Stimulated activated CD8-positive, alpha-beta memory T cell treated with anti-CD3 and anti-CD28 coated beads, Interleukin-7, amount 100 ng/mL, for 1 hour (primary cell): ENCODE measurements around the gene L3MBTL2.
"Not testable (repeated sequence)": the region's sequence is repeated elsewhere in the genome, so short reads cannot be mapped to it uniquely, and the experiment has no call there.

Experiments used
- DNase-seq, 2 donors: peaks; one replicate each; pipeline ENCODE4 v3.0.0-alpha.2; 2020; ENCODE audit warnings: low read depth in 2 of 2

The L3MBTL2 gene

GRCh38 chr22:41241133-41241676 is 36.1 kb downstream of the L3MBTL2 start:
- DNase-seq: no peak

- DNase-seq: no peak
Observed at GRCh38 chr22:41242396-41243117, 37.4 kb downstream of the L3MBTL2 start.

GRCh38 chr22:41243361-41243760 is 38.2 kb downstream of the L3MBTL2 start:
- no peak for DNase-seq

- no peak for DNase-seq
Observed at GRCh38 chr22:41245917-41246499, 40.9 kb downstream of the L3MBTL2 start.

GRCh38 chr22:41247703-41248102 is 42.6 kb downstream of the L3MBTL2 start:
- no peak for DNase-seq

GRCh38 chr22:41248314-41248713 is 43.2 kb downstream of the L3MBTL2 start:
- no peak for DNase-seq

GRCh38 chr22:41248758-41249157 is 43.6 kb downstream of the L3MBTL2 start:
- DNase-seq: no peak

- no peak for DNase-seq
Observed at GRCh38 chr22:41249442-41249841, 44.3 kb downstream of the L3MBTL2 start.

- no peak for DNase-seq
Observed at GRCh38 chr22:41250127-41250526, 45.0 kb downstream of the L3MBTL2 start.

- DNase-seq: no peak
Observed at GRCh38 chr22:41252365-41252764, 47.3 kb downstream of the L3MBTL2 start.

GRCh38 chr22:41254230-41254629 is 49.1 kb downstream of the L3MBTL2 start:
- DNase-seq: no peak

GRCh38 chr22:41256254-41257253 is 51.4 kb downstream of the L3MBTL2 start:
- no peak for DNase-seq

- DNase-seq: no peak
Observed at GRCh38 chr22:41257696-41258095, 52.6 kb downstream of the L3MBTL2 start.

- DNase-seq: not testable (repeated sequence)
Observed at GRCh38 chr22:41259756-41260155, 54.6 kb downstream of the L3MBTL2 start.

- no peak for DNase-seq
Observed at GRCh38 chr22:41260871-41261270, 55.8 kb downstream of the L3MBTL2 start.

- DNase-seq: no peak
Observed at GRCh38 chr22:41261541-41262249, 56.6 kb downstream of the L3MBTL2 start.

- DNase-seq: no peak
Observed at GRCh38 chr22:41262250-41262765, 57.2 kb downstream of the L3MBTL2 start.

GRCh38 chr22:41263704-41264103 is 58.6 kb downstream of the L3MBTL2 start:
- DNase-seq: no peak

GRCh38 chr22:41264408-41264941 is 59.4 kb downstream of the L3MBTL2 start:
- DNase-seq: no peak

GRCh38 chr22:41267958-41268357 is 62.8 kb downstream of the L3MBTL2 start:
- no peak for DNase-seq

- DNase-seq: no peak
Observed at GRCh38 chr22:41271787-41272186, 66.7 kb downstream of the L3MBTL2 start.
